NCI-H1105 (cell line): ENCODE data around the gene TCN1.

Experiments
- DNase-seq: peaks from one replicate; lab custom pipeline; 2025; lab: John Stamatoyannopoulos, UW

The TCN1 gene

GRCh38 chr11:59807047-59807610 lies 59.2 kb downstream of the TCN1 start:
- DNase-seq, result no peak

GRCh38 chr11:59804061-59804460 lies 62.2 kb downstream of the TCN1 start:
- DNase-seq, result no peak
